ENCODE results near the gene RSBN1. TPM values are rescaled to one million over a fixed set of nuclear protein-coding genes. Genes with fewer than 3 reads are reported as not detected.
"Not testable (repeated sequence)": the region's sequence is repeated elsewhere in the genome, so short reads cannot be mapped to it uniquely, and the experiment has no call there.

The RSBN1 gene
- total RNA-seq, 1 experiment from 2014 or later = 10.7 TPM

- ATAC-seq (no peak), DNase-seq (ENCODE audit: low read depth, low spot score) (no peak)
- CTCF ChIA-PET = no interaction called here
- H3K9me3 ChIP-seq (ENCODE audit: control insufficient read depth, insufficient read depth, low read depth, low read length) = no peaks in the 10 kb centered on the region
- no peaks in the 10 kb centered on the region for H3K4me1 ChIP-seq (ENCODE audit: control insufficient read depth, insufficient read depth, low read length)
- POLR2A ChIA-PET = no interaction called here
- TF ChIP-seq TCF7L2 (IDR thresholded peaks at IDR 0.05; ENCODE audit: low read depth, low read length) (no peak), POLR2AphosphoS5 (IDR thresholded peaks at IDR 0.05; ENCODE audit: low read depth, low read length) (no peak), CTCF (IDR thresholded peaks at IDR 0.05) (no peak), REST (IDR thresholded peaks at IDR 0.05; ENCODE audit: insufficient read depth in 1 of 2, low read depth in 2 of 2, low read length in 1 of 2) (no peak), SIN3A (IDR thresholded peaks at IDR 0.05; ENCODE audit: borderline replicate concordance, insufficient read depth, low read depth, low read length) (no peak)
- H3K4me3 ChIP-seq (ENCODE audit: low read depth in 2 of 2, low read length in 2 of 2) = no peak overlapping the region
- no TSS peak for BruUV-seq (replicated peaks)
- H3K27me3 ChIP-seq (ENCODE audit: control insufficient read depth, insufficient read depth, low read length) = no peaks in the 10 kb centered on the region
- no peak overlapping the region for H3K27ac ChIP-seq (ENCODE audit: low read length)
- in situ Hi-C loops (cut with HindIII; ENCODE audit: low pct_unique_long_range_greater_than_20kb, low sequenced_read_pairs) = no loop called here
- intact Hi-C loops (cut with micrococcal nuclease; ENCODE audit: unreplicated experiment) = no loop called here
- H3K36me3 ChIP-seq (ENCODE audit: control insufficient read depth, insufficient read depth, low read length) = no peaks in the 10 kb centered on the region; the same call in 1 of the 2 replicates
Observed at GRCh38 chr1:113732802-113733201, 79.5 kb downstream of the RSBN1 start.

- H3K4me3 ChIP-seq (ENCODE audit: low read depth in 2 of 2, low read length in 2 of 2) = no peak overlapping the region
- no peaks in the 10 kb centered on the region; the same call in 1 of the 2 replicates for H3K36me3 ChIP-seq (ENCODE audit: control insufficient read depth, insufficient read depth, low read length)
- in situ Hi-C loops (cut with HindIII; ENCODE audit: low pct_unique_long_range_greater_than_20kb, low sequenced_read_pairs) (no loop called here), intact Hi-C loops (cut with micrococcal nuclease; ENCODE audit: unreplicated experiment) (no loop called here)
- CTCF ChIA-PET = no interaction called here
- TF ChIP-seq TCF7L2 (IDR thresholded peaks at IDR 0.05; ENCODE audit: low read depth, low read length) = no peak
- no TSS peak for BruUV-seq (replicated peaks)
- H3K4me1 ChIP-seq (ENCODE audit: control insufficient read depth, insufficient read depth, low read length) = no peaks in the 10 kb centered on the region
- DNase-seq (ENCODE audit: low read depth, low spot score) (no peak), ATAC-seq (no peak)
- POLR2A ChIA-PET = no interaction called here
- H3K9me3 ChIP-seq (ENCODE audit: control insufficient read depth, insufficient read depth, low read depth, low read length) = no peaks in the 10 kb centered on the region
- H3K27me3 ChIP-seq (ENCODE audit: control insufficient read depth, insufficient read depth, low read length) = no peaks in the 10 kb centered on the region
- no peak overlapping the region for H3K27ac ChIP-seq (ENCODE audit: low read length)
Observed at GRCh38 chr1:113721010-113721409, 91.3 kb downstream of the RSBN1 start.

DNA sequence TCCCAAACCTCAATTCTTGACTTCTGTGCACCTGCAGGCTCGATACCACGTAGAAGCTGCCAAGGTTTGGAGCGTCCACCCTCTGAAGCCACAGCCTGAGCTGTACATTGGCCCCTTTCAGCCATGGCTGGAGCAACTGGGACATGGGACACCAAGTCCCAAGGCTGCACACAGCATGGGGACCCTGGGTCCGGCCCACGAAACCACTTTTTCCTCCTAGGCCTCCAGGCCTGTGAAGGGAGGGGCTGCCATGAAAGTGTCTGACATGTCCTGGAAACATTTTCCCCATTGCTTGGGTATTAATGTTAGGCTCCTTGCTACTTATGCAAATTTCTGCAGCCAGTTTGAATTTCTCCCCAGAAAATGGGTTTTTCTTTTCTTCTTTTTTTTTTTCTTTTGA lies 93.7 kb downstream of the RSBN1 start:
- H3K9me3 ChIP-seq (ENCODE audit: control insufficient read depth, insufficient read depth, low read depth, low read length); intact Hi-C loops (cut with micrococcal nuclease; ENCODE audit: unreplicated experiment); DNase-seq (ENCODE audit: low read depth, low spot score); H3K36me3 ChIP-seq (ENCODE audit: control insufficient read depth, insufficient read depth, low read length); in situ Hi-C loops (cut with HindIII; ENCODE audit: low pct_unique_long_range_greater_than_20kb, low sequenced_read_pairs); H3K4me1 ChIP-seq (ENCODE audit: control insufficient read depth, insufficient read depth, low read length); CTCF ChIA-PET; ATAC-seq; H3K4me3 ChIP-seq (ENCODE audit: low read depth in 2 of 2, low read length in 2 of 2); POLR2A ChIA-PET; H3K27me3 ChIP-seq (ENCODE audit: control insufficient read depth, insufficient read depth, low read length); H3K27ac ChIP-seq (ENCODE audit: low read length); BruUV-seq (replicated peaks): not testable (repeated sequence)

DNA sequence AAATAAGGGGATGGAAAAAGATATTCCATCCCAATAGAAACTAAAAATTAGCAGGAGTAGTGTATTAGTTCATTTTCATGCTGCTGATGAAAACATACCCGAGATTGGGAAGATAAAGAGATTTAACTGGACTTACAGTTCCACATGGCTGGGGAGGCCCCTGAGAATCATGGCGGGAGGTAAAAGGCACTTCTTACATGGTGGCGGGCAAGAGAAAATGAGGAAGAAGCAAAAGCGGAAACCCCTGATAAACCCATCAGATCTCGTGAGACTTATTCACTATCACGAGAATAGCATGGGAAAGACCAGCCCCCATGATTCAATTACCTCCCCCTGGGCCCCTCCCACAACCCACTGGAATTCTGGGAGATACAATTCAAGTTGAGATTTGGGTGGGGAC lies 94.8 kb downstream of the RSBN1 start:
- H3K36me3 ChIP-seq (ENCODE audit: control insufficient read depth, insufficient read depth, low read length); CTCF ChIA-PET; ATAC-seq; H3K27me3 ChIP-seq (ENCODE audit: control insufficient read depth, insufficient read depth, low read length); H3K27ac ChIP-seq (ENCODE audit: low read length); BruUV-seq (replicated peaks); DNase-seq (ENCODE audit: low read depth, low spot score); H3K4me3 ChIP-seq (ENCODE audit: low read depth in 2 of 2, low read length in 2 of 2); POLR2A ChIA-PET; in situ Hi-C loops (cut with HindIII; ENCODE audit: low pct_unique_long_range_greater_than_20kb, low sequenced_read_pairs); H3K4me1 ChIP-seq (ENCODE audit: control insufficient read depth, insufficient read depth, low read length); intact Hi-C loops (cut with micrococcal nuclease; ENCODE audit: unreplicated experiment); H3K9me3 ChIP-seq (ENCODE audit: control insufficient read depth, insufficient read depth, low read depth, low read length): not testable (repeated sequence)
